NCI-H128 (cell line): Measurements from ENCODE around the gene PILRA.
"Not testable (repeated sequence)": the region's sequence is repeated elsewhere in the genome, so short reads cannot be mapped to it uniquely, and the experiment has no call there.

Source experiments
- DNase-seq: peaks from one replicate; lab custom pipeline; 2025; ENCODE audit not compliant: unreplicated experiment; lab: John Stamatoyannopoulos, UW

PILRA gene

GRCh38 chr7:100376066-100376465 is 2.8 kb downstream of the PILRA start:
- DNase-seq, result no peak

- DNase-seq, result no peak
Observed at GRCh38 chr7:100378114-100378755, 4.9 kb downstream of the PILRA start.

- no peak for DNase-seq
Observed at GRCh38 chr7:100380196-100380595, 6.9 kb downstream of the PILRA start.

GRCh38 chr7:100381531-100382233 is 8.4 kb downstream of the PILRA start:
- not testable (repeated sequence) for DNase-seq

GRCh38 chr7:100382234-100382853 is 9.1 kb downstream of the PILRA start:
- DNase-seq, result not testable (repeated sequence)

- DNase-seq, result no peak
Observed at GRCh38 chr7:100384628-100385294, 11.5 kb downstream of the PILRA start.

- no peak for DNase-seq
Observed at GRCh38 chr7:100386940-100387339, 13.7 kb downstream of the PILRA start.

- no peak for DNase-seq
Observed at GRCh38 chr7:100387695-100388094, 14.4 kb downstream of the PILRA start.

GRCh38 chr7:100389437-100390088 is 16.3 kb downstream of the PILRA start:
- no peak for DNase-seq

GRCh38 chr7:100390286-100391009 is 17.2 kb downstream of the PILRA start:
- DNase-seq, result no peak

GRCh38 chr7:100393233-100393905 is 20.1 kb downstream of the PILRA start:
- DNase-seq, result no peak

GRCh38 chr7:100394077-100394476 is 20.8 kb downstream of the PILRA start:
- DNase-seq, result no peak

- DNase-seq, result no peak
Observed at GRCh38 chr7:100396421-100396982, 23.2 kb downstream of the PILRA start.

- no peak for DNase-seq
Observed at GRCh38 chr7:100397315-100398081, 24.2 kb downstream of the PILRA start.

GRCh38 chr7:100398239-100398638 is 25.0 kb downstream of the PILRA start:
- no peak for DNase-seq

- no peak for DNase-seq
Observed at GRCh38 chr7:100400041-100400440, 26.8 kb downstream of the PILRA start.

- no peak for DNase-seq
Observed at GRCh38 chr7:100400656-100401055, 27.4 kb downstream of the PILRA start.

GRCh38 chr7:100401811-100402210 is 28.5 kb downstream of the PILRA start:
- DNase-seq, result no peak

- DNase-seq, result no peak
Observed at GRCh38 chr7:100402241-100402640, 29.0 kb downstream of the PILRA start.
